ENCODE data around the gene SLC17A5. TPM values are rescaled to one million over a fixed set of nuclear protein-coding genes. Genes with fewer than 3 reads are reported as not detected.
"Not testable (repeated sequence)": the region's sequence is repeated elsewhere in the genome, so short reads cannot be mapped to it uniquely, and the experiment has no call there.

SLC17A5 gene
- total RNA-seq, 1 experiment from 2014 or later = 6.1 TPM

DNA sequence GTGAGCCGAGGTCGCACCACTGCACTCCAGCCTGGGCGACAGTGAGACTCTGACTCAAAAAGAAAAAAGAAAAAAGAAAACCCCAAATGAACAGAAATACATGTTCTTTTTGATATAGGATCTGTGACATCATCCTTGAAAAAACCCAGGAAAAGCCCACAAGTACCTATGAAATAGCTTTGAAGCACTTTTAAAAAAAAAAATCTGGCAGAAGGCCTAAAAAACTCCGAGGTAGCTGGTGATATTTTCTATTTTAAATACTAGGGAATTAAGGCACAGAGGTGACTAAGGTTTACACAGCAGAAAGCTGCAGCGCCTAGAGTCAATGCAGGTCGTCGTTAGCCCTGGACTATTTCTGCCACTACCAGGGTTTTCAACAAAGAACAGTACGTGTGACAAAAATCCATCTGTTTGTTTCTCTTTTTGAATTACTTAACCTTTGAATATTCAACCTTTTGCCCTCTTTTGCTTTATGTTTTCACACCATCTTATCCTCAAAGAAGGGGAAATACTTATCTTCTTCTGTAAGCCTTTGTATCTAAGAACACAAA is 93.5 kb downstream of the SLC17A5 start:
- TF ChIP-seq, protein P1, sequence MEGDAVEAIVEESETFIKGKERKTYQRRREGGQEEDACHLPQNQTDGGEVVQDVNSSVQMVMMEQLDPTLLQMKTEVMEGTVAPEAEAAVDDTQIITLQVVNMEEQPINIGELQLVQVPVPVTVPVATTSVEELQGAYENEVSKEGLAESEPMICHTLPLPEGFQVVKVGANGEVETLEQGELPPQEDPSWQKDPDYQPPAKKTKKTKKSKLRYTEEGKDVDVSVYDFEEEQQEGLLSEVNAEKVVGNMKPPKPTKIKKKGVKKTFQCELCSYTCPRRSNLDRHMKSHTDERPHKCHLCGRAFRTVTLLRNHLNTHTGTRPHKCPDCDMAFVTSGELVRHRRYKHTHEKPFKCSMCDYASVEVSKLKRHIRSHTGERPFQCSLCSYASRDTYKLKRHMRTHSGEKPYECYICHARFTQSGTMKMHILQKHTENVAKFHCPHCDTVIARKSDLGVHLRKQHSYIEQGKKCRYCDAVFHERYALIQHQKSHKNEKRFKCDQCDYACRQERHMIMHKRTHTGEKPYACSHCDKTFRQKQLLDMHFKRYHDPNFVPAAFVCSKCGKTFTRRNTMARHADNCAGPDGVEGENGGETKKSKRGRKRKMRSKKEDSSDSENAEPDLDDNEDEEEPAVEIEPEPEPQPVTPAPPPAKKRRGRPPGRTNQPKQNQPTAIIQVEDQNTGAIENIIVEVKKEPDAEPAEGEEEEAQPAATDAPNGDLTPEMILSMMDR (IDR thresholded peaks at IDR 0.05; ENCODE audit: unreplicated experiment) = no peak
- Mint-ChIP-seq H3K4me1 (ENCODE audit: insufficient read depth, unreplicated experiment) (no peaks in the 10 kb centered on the region), H3K27me3 (ENCODE audit: insufficient read depth, unreplicated experiment) (no peaks in the 10 kb centered on the region), H3K27ac (ENCODE audit: low read depth, unreplicated experiment) (no peak overlapping the region), H3K9me3 (ENCODE audit: unreplicated experiment) (no peaks in the 10 kb centered on the region), H3K4me3 (ENCODE audit: unreplicated experiment) (no peak overlapping the region), H3K36me3 (ENCODE audit: insufficient read depth, unreplicated experiment) (no peaks in the 10 kb centered on the region)
- no peak for DNase-seq (ENCODE audit: unreplicated experiment)
- BruUV-seq (replicated peaks) = no TSS peak
- intact Hi-C loops (cut with micrococcal nuclease) = no loop called here
- ChIA-PET POLR2A (interaction anchor here (1.2 kb wide), 1 partner anchor 14 kb away, joined by 3 read pairs; no protein-coding TSS in a partner anchor), CTCF (no interaction called here)

DNA sequence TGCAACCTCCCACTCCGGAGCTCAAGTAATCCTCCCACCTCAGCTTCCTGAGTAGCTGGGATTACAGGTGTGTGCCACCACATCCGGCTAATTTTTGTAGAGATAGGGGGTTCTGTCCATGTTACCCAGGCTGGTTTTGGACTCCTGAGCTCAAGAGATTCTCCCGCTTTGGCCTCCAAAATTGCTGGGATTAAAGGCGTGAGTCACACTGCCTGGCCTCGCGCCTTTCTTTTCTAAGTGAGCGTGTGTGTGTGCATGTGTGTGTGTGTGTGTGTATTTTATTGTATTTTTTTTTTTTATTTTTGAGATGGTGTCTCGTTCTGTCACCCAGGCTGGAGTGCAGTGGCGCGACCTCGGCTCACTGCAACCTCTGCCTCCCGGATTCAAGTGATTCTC is 94.4 kb downstream of the SLC17A5 start:
- H3K27me3 Mint-ChIP-seq (ENCODE audit: insufficient read depth, unreplicated experiment); H3K4me3 Mint-ChIP-seq (ENCODE audit: unreplicated experiment); intact Hi-C loops (cut with micrococcal nuclease); H3K9me3 Mint-ChIP-seq (ENCODE audit: unreplicated experiment); H3K4me1 Mint-ChIP-seq (ENCODE audit: insufficient read depth, unreplicated experiment); DNase-seq (ENCODE audit: unreplicated experiment); H3K36me3 Mint-ChIP-seq (ENCODE audit: insufficient read depth, unreplicated experiment); BruUV-seq (replicated peaks); H3K27ac Mint-ChIP-seq (ENCODE audit: low read depth, unreplicated experiment): not testable (repeated sequence)
- POLR2A ChIA-PET = interaction anchor here (1.2 kb wide), 1 partner anchor 15 kb away, joined by 3 read pairs; no protein-coding TSS in a partner anchor
- CTCF ChIA-PET = interaction anchor here (0.6 kb wide), 1 partner anchor 15 kb away, joined by 3 read pairs; no protein-coding TSS in a partner anchor

DNA sequence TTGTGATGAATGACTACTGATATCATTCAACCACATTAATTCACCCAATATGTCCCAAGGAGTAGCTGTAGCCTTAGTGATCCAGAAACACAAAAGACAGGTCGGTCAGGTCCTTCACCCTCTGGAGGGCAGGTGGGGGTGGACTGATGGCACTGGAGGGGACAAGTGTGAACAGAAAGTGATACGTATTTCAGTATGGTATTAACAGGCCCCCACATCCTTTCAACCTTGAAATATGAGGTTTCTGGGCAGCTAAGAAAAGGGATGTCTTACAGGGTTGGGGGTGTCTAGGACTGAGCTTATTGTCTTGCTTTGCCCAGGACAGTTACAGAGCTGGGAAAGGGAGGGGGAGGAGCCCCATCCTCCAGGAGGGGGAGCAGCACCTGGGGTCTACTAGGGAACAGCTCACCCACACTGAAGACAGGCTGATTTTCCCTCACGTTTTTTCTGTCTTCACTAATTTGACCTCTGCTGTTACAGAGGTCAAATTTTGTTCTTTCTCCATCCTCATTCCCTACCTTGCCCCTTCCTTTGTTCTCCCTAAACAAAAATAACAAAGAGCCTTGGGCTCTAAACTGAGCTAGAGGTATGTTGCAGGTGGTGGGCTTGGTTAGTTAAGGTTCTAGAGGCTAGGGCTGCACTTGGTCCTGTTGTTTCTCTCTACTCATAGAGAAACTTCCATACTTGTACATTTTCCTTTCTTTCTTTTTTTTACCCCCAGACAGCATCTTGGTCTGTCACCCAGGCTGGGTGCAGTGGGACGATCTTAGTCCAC is 95.0 kb downstream of the SLC17A5 start:
- no peaks in the 10 kb centered on the region for H3K27me3 Mint-ChIP-seq (ENCODE audit: insufficient read depth, unreplicated experiment)
- H3K9me3 Mint-ChIP-seq (ENCODE audit: unreplicated experiment) = no peaks in the 10 kb centered on the region
- TF ChIP-seq, protein P1 (IDR thresholded peaks at IDR 0.05; ENCODE audit: unreplicated experiment) = no peak
- no peak overlapping the region for H3K27ac Mint-ChIP-seq (ENCODE audit: low read depth, unreplicated experiment)
- no peak overlapping the region for H3K4me3 Mint-ChIP-seq (ENCODE audit: unreplicated experiment)
- H3K4me1 Mint-ChIP-seq (ENCODE audit: insufficient read depth, unreplicated experiment) = no peaks in the 10 kb centered on the region
- H3K36me3 Mint-ChIP-seq (ENCODE audit: insufficient read depth, unreplicated experiment) = no peaks in the 10 kb centered on the region
- no TSS peak for BruUV-seq (replicated peaks)
- DNase-seq (ENCODE audit: unreplicated experiment) = no peak
- ChIA-PET POLR2A (interaction anchor here (1.0 to 1.8 kb wide), 4 partner anchors 15 to 609 kb away, joined by 3 to 8 read pairs (median 4); partner anchors contain the start of gene EEF1A1), CTCF (interaction anchor here (0.5 to 0.6 kb wide), 2 partner anchors 15 to 115 kb away, joined by 3 read pairs; no protein-coding TSS in a partner anchor)
- intact Hi-C loops (cut with micrococcal nuclease) = no loop called here

DNA sequence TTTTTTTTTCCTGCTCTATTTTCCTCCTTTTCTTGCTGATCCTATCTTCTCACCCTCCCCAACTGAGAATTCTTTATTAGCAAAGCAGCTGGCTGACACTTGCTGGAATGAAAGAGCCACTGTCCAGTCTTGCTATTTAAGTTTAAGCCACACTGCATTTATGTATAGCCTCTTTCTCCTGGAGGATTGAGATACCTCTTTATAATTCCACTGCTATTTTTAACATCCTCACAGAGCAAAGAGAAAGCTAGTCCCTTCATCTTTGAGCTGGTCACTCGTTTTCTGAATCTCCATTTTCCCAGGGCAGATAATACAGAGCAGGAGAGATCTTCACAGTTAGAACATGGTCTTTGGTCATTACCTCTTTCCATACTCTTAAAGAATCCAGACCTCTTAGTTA is 97.0 kb downstream of the SLC17A5 start:
- Mint-ChIP-seq H3K27me3 (ENCODE audit: insufficient read depth, unreplicated experiment) (no peaks in the 10 kb centered on the region), H3K4me3 (ENCODE audit: unreplicated experiment) (no peak overlapping the region), H3K36me3 (ENCODE audit: insufficient read depth, unreplicated experiment) (no peaks in the 10 kb centered on the region), H3K4me1 (ENCODE audit: insufficient read depth, unreplicated experiment) (no peaks in the 10 kb centered on the region), H3K27ac (ENCODE audit: low read depth, unreplicated experiment) (no peak overlapping the region), H3K9me3 (ENCODE audit: unreplicated experiment) (no peaks in the 10 kb centered on the region)
- ChIA-PET POLR2A (interaction anchor here (0.7 to 1.2 kb wide), 2 partner anchors 14 to 37 kb away, joined by 3 read pairs; no protein-coding TSS in a partner anchor), CTCF (interaction anchor here (1.6 kb wide), 1 partner anchor 24 kb away, joined by 4 read pairs; no protein-coding TSS in a partner anchor)
- no TSS peak for BruUV-seq (replicated peaks)
- intact Hi-C loops (cut with micrococcal nuclease) = no loop called here
- no peak for DNase-seq (ENCODE audit: unreplicated experiment)
- TF ChIP-seq, protein P1 (IDR thresholded peaks at IDR 0.05; ENCODE audit: unreplicated experiment) = no peak

DNA sequence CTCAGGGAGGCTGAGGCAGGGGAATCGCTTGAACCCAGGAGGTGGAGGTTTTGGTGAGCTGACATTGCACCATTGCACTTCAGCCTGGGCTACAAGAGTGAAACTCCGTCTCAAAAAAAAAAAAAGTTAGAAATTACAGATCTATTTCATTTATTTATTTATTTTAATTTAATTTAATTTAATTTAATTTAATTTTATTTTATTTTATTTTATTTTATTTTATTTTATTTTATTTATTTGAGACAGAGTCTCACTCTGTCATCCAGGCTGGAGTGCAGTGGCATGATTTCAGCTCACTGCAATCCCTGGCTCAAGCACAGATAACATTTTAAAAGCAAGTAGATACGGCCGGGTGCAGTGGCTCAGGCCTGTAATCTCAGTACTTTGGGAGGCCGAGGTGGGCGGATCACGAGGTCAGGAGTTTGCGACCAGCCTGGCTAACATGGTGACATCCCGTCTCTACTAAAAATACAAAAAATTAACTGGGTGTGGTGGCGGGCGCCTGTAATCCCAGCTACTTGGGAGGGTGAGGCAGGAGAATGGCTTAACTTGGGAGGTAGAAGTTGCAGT is 98.3 kb downstream of the SLC17A5 start:
- H3K27ac Mint-ChIP-seq (ENCODE audit: low read depth, unreplicated experiment); H3K36me3 Mint-ChIP-seq (ENCODE audit: insufficient read depth, unreplicated experiment); H3K4me3 Mint-ChIP-seq (ENCODE audit: unreplicated experiment); intact Hi-C loops (cut with micrococcal nuclease); BruUV-seq (replicated peaks); H3K27me3 Mint-ChIP-seq (ENCODE audit: insufficient read depth, unreplicated experiment); H3K9me3 Mint-ChIP-seq (ENCODE audit: unreplicated experiment); H3K4me1 Mint-ChIP-seq (ENCODE audit: insufficient read depth, unreplicated experiment); DNase-seq (ENCODE audit: unreplicated experiment): not testable (repeated sequence)
- ChIA-PET POLR2A (interaction anchor here (2.2 kb wide), 1 partner anchor 34 kb away, joined by 9 read pairs; the partner anchor contains the start of gene EEF1A1), CTCF (interaction anchor here (0.6 to 0.9 kb wide), 2 partner anchors 26 to 229 kb away, joined by 4 read pairs; no protein-coding TSS in a partner anchor)

DNA sequence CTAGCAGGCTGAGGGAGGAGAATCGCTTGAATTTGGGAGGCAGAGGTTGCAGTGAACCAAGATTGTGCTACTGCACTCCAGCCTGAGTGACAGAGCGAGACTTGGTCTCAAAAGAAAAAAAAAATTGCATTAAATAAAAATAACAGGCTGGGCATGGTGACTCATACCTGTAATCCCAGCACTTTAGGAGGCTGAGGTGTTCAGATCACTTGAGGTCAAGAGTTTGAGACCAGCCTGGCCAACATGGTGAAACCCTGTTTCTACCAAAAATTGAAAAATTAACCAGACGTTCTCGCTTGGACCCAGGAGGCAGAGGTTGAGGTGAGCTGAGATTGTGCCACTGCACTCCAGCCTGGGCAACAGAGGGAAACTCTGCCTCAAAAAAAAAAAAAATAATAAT is 102.7 kb downstream of the SLC17A5 start:
- CTCF ChIA-PET; BruUV-seq (replicated peaks); POLR2A ChIA-PET; H3K27me3 Mint-ChIP-seq (ENCODE audit: insufficient read depth, unreplicated experiment); H3K36me3 Mint-ChIP-seq (ENCODE audit: insufficient read depth, unreplicated experiment); H3K27ac Mint-ChIP-seq (ENCODE audit: low read depth, unreplicated experiment); H3K4me3 Mint-ChIP-seq (ENCODE audit: unreplicated experiment); H3K9me3 Mint-ChIP-seq (ENCODE audit: unreplicated experiment); H3K4me1 Mint-ChIP-seq (ENCODE audit: insufficient read depth, unreplicated experiment); intact Hi-C loops (cut with micrococcal nuclease); DNase-seq (ENCODE audit: unreplicated experiment): not testable (repeated sequence)
